ENCODE measurements around the gene ST3GAL3. TPM values are rescaled to one million over a fixed set of nuclear protein-coding genes. Genes with fewer than 3 reads are reported as not detected.

ST3GAL3 gene
- total and polyA plus RNA-seq, 2 donors (not counting 3 experiments of a cell fraction or from before 2014, with no cell fraction given) = 14.3 to 35.8 TPM

- H3K36me3 ChIP-seq (ENCODE audit: control insufficient read depth in 2 of 2, extremely low read depth in 1 of 2, insufficient read depth in 2 of 2, low read length in 2 of 2) = peaks cover 0 to 13% of the 10 kb centered on the region in 2 experiments
- intact Hi-C loops (cut with micrococcal nuclease) = no loop called here
- H3K9me1 ChIP-seq (replicated peaks; ENCODE audit: control insufficient read depth, extremely low read depth, insufficient read depth, low read length) = no peaks in the 10 kb centered on the region
- H2AFZ ChIP-seq (ENCODE audit: low read depth, low read length) = no peak overlapping the region
- TF ChIP-seq EZH2 (IDR thresholded peaks at IDR 0.05; ENCODE audit: borderline replicate concordance, low read depth, low read length, severe bottlenecking) = no peak
- no peak for TF ChIP-seq POLR2A (IDR thresholded peaks at IDR 0.05; ENCODE audit: low read depth, low read length)
- TF ChIP-seq MYC (IDR thresholded peaks at IDR 0.05; ENCODE audit: low read depth, low read length) = no peak
- no peak for TF ChIP-seq GATA2 (IDR thresholded peaks at IDR 0.05; ENCODE audit: insufficient read depth, insufficient read length, low read depth, low read length)
- no peak for TF ChIP-seq MAX (IDR thresholded peaks at IDR 0.05; ENCODE audit: insufficient read depth, insufficient read length)
- TF ChIP-seq FOS (IDR thresholded peaks at IDR 0.05; ENCODE audit: borderline replicate concordance, insufficient read depth, low read length) = no peak
- no peak for TF ChIP-seq CTCF (IDR thresholded peaks at IDR 0.05; ENCODE audit: extremely low read depth in 1 of 2, insufficient read depth in 1 of 2, low read depth in 1 of 2, low read length in 2 of 2)
- no peak for TF ChIP-seq POLR2AphosphoS5 (IDR thresholded peaks at IDR 0.05; ENCODE audit: insufficient read depth, low read depth, low read length)
- no peak for TF ChIP-seq JUN (IDR thresholded peaks at IDR 0.05; ENCODE audit: borderline replicate concordance, insufficient read depth, insufficient read length, low read depth)
- no peak overlapping the region for H3K9ac ChIP-seq (replicated peaks; ENCODE audit: extremely low read depth, insufficient read depth, low read length)
- no peaks in the 10 kb centered on the region for H4K20me1 ChIP-seq (replicated peaks; ENCODE audit: control insufficient read depth, extremely low read depth, insufficient read depth, low read length)
- ChIA-PET CTCF (interaction anchor here (0.9 to 1.7 kb wide), 3 partner anchors 11 to 137 kb away, joined by 3 to 6 read pairs (median 3); no protein-coding TSS in a partner anchor), POLR2A (no interaction called here)
- DNase-seq (ENCODE audit: low read depth, low spot score) (no peak), FAIRE-seq (no peak)
- no peaks in the 10 kb centered on the region for H3K9me3 ChIP-seq (replicated peaks; ENCODE audit: control insufficient read depth, insufficient read depth, low read length)
- no peaks in the 10 kb centered on the region for H3K4me1 ChIP-seq (ENCODE audit: control insufficient read depth, extremely low read depth, insufficient read depth, low read length)
- dilution Hi-C loops (cut with MboI; ENCODE audit: extremely low pct_ligation_motif_present, low sequenced_read_pairs) = no loop called here
- no peak overlapping the region for H3K4me2 ChIP-seq (ENCODE audit: insufficient read depth, low read length)
- BruUV-seq (replicated peaks) = no TSS peak
- no peaks in the 10 kb centered on the region for H3K79me2 ChIP-seq (ENCODE audit: control insufficient read depth, insufficient read depth, low read length)
- no peaks in the 10 kb centered on the region for H3K27me3 ChIP-seq (ENCODE audit: control insufficient read depth in 2 of 2, insufficient read depth in 2 of 2, low read length in 2 of 2)
- H3K27ac ChIP-seq (ENCODE audit: insufficient read depth, low read depth, low read length) = no peak overlapping the region
- no peak overlapping the region for H3K4me3 ChIP-seq (replicated peaks in 1 of 3; ENCODE audit: insufficient read depth in 1 of 3, low read depth in 1 of 3, low read length in 3 of 3)
Measured at GRCh38 chr1:43900386-43900785, 193.1 kb downstream of the ST3GAL3 start.
